Tibial nerve (tissue), 4 donors: ENCODE measurements around the gene CARD14.

Experiments used
- CTCF ChIP-seq, 5 experiments: fragments of 200-600 bp in 3 of 5; fragments of 450-650 bp in 2 of 5; sonication (generic) in 3 of 5; IDR thresholded peaks; one replicate each; pipeline ENCODE4 v1.5.1; 2016 to 2019; ENCODE audit warnings: antibody characterized with exemption in 5 of 5, mild to moderate bottlenecking in 3 of 5, moderate library complexity in 2 of 5
- EP300 ChIP-seq, 2 donors: sonication (generic); formaldehyde crosslinking; IDR thresholded peaks; one replicate each; pipeline ENCODE4 v1.6.1; 2017; ENCODE audit warnings: antibody characterized with exemption in 2 of 2, mild to moderate bottlenecking in 1 of 2
- POLR2A ChIP-seq, 2 donors: fragments of 450-650 bp; IDR thresholded peaks; one replicate each; pipeline ENCODE4 v1.6.1; 2017; ENCODE audit warnings: antibody characterized with exemption in 2 of 2, mild to moderate bottlenecking in 2 of 2, moderate library complexity in 2 of 2

GRCh38 chr17:80221351-80222105 lies 51.7 kb downstream of the CARD14 start:
- TF ChIP-seq CTCF (IDR thresholded peaks at IDR 0.05) (no peak), POLR2A (IDR thresholded peaks at IDR 0.05) (no peak), EP300 (IDR thresholded peaks at IDR 0.05) (no peak)
